HG03175 (cell line): ENCODE results near the gene APC2.
A peak's percentile ranks its signal among the peaks of the same experiment; 100 is the strongest.
"Not testable (repeated sequence)": the region's sequence is repeated elsewhere in the genome, so short reads cannot be mapped to it uniquely, and the experiment has no call there.

Experiments
- ATAC-seq: cut with Tn5 transposase; IDR thresholded peaks from one replicate; pipeline ENCODE4 v1.9.1; 2021; ENCODE audit warnings: mild to moderate bottlenecking, moderate library complexity; ENCODE audit not compliant: unreplicated experiment

Gene APC2

GRCh38 chr19:1429750-1430149 lies 20.2 kb upstream of the APC2 start:
- ATAC-seq, result no peak

GRCh38 chr19:1430246-1430645 lies 19.7 kb upstream of the APC2 start:
- no peak for ATAC-seq

GRCh38 chr19:1431759-1432506 lies 18.0 kb upstream of the APC2 start:
- ATAC-seq, result no peak

- no peak for ATAC-seq
Observed at GRCh38 chr19:1432507-1432887, 17.4 kb upstream of the APC2 start.

GRCh38 chr19:1433119-1434039 lies 16.5 kb upstream of the APC2 start:
- ATAC-seq, result no peak

GRCh38 chr19:1434040-1434366 lies 15.9 kb upstream of the APC2 start:
- ATAC-seq, result no peak

GRCh38 chr19:1434577-1435060 lies 15.3 kb upstream of the APC2 start:
- no peak for ATAC-seq

GRCh38 chr19:1435378-1435989 lies 14.4 kb upstream of the APC2 start:
- no peak for ATAC-seq

- ATAC-seq, result no peak
Observed at GRCh38 chr19:1437609-1438008, 12.3 kb upstream of the APC2 start.

- peak; percentile 83 for ATAC-seq
Observed at GRCh38 chr19:1438035-1438932, 11.6 kb upstream of the APC2 start, which contains the start of gene RPS15. Gene RPS15 (plus strand): TSS chr19:1438396. CDS start chr19:1438426, 30 bp downstream.

GRCh38 chr19:1438933-1439354 lies 11.0 kb upstream of the APC2 start:
- no peak for ATAC-seq

- ATAC-seq, result not testable (repeated sequence)
Observed at GRCh38 chr19:1439525-1440417, 10.2 kb upstream of the APC2 start.

GRCh38 chr19:1440418-1440801 lies 9.5 kb upstream of the APC2 start:
- no peak for ATAC-seq

GRCh38 chr19:1441022-1441426 lies 8.9 kb upstream of the APC2 start:
- ATAC-seq, result no peak

GRCh38 chr19:1441677-1442438 lies 8.1 kb upstream of the APC2 start:
- no peak for ATAC-seq

GRCh38 chr19:1445185-1445931 lies 4.6 kb upstream of the APC2 start:
- peak; percentile 81 for ATAC-seq

GRCh38 chr19:1445932-1446712 lies 3.8 kb upstream of the APC2 start:
- ATAC-seq, result no peak
